ENCODE results near the gene SNX25.
A peak's percentile ranks its signal among the peaks of the same experiment; 100 is the strongest.
"Not testable (repeated sequence)": the region's sequence is repeated elsewhere in the genome, so short reads cannot be mapped to it uniquely, and the experiment has no call there.

SNX25 gene

GRCh38 chr4:185205073-185205472, 4.3 kb upstream of the SNX25 start:
- DNase-seq; H3K27ac ChIP-seq (ENCODE audit: insufficient read depth in 1 of 2, low read depth in 1 of 2, low read length in 2 of 2, poor library complexity in 1 of 2, severe bottlenecking in 2 of 2); H3K36me3 ChIP-seq (ENCODE audit: control insufficient read depth in 4 of 4, insufficient read depth in 4 of 4, low read length in 3 of 4); H3K9me3 ChIP-seq (ENCODE audit: control extremely low read depth in 1 of 5, control insufficient read depth in 4 of 5, insufficient read depth in 2 of 5, low read depth in 1 of 5, low read length in 4 of 5); CTCF ChIA-PET; POLR2A ChIA-PET: not testable (repeated sequence)
- H3K27me3 ChIP-seq (replicated peaks in 2 of 5; ENCODE audit: control insufficient read depth in 4 of 5, insufficient read depth in 5 of 5, low read length in 4 of 5): peaks cover 0 to 11% (median 4%) of the 10 kb centered on the region in 5 experiments
- peaks cover 8 to 41% (median 34%) of the 10 kb centered on the region in 4 experiments for H3K4me1 ChIP-seq (ENCODE audit: control extremely low read depth in 1 of 4, control insufficient read depth in 4 of 4, insufficient read depth in 4 of 4, low read length in 3 of 4)
- peak overlapping the region in 1 of 7 experiments; percentile 82 for H3K4me3 ChIP-seq (ENCODE audit: control insufficient read depth in 1 of 7, extremely low read depth in 1 of 7, insufficient read depth in 4 of 7, low read depth in 2 of 7, low read length in 6 of 7)
- 99% methylated on average over 10 of the region's 13 CpGs for WGBS (ENCODE audit: insufficient coverage)

DNA sequence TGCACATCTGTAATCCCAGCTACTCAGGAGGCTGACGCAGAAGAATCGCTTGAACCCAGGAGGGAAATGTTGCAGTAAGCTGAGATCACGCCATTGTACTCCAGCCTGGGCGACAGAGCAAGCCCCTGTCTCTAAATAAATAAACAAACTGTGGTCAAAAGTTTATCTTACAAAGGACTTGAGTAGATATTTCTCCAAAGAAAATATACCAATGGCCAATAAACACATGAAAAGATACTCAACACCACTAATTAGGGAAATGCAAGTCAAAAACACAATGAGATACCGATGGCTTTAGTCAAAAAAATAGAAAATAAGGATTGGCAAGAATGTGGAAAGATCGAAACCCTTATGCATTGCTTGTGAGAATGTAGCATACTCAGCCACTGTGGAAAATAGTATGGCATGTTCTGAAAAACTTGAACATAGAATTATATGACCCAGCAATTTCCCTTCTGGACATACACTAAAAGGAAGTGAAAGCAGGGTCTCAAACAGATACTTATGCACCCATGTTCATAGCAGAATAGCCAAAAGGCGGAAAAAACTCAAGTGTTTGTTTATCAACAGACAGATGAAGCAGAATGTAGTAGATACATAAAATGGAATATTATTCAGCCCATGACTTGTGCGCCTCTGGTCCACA, 3.6 kb upstream of the SNX25 start:
- Histone ChIP-seq H3K4me1 (ENCODE audit: control extremely low read depth in 1 of 4, control insufficient read depth in 4 of 4, insufficient read depth in 4 of 4, low read length in 3 of 4) (peaks cover 8 to 49% (median 41%) of the 10 kb centered on the region in 4 experiments), H3K27me3 (replicated peaks in 2 of 5; ENCODE audit: control insufficient read depth in 4 of 5, insufficient read depth in 5 of 5, low read length in 4 of 5) (peaks cover 0 to 17% (median 8%) of the 10 kb centered on the region in 5 experiments), H3K9me3 (ENCODE audit: control extremely low read depth in 1 of 5, control insufficient read depth in 4 of 5, insufficient read depth in 2 of 5, low read depth in 1 of 5, low read length in 4 of 5) (no peaks in the 10 kb centered on the region), H3K4me3 (ENCODE audit: control insufficient read depth in 1 of 7, extremely low read depth in 1 of 7, insufficient read depth in 4 of 7, low read depth in 2 of 7, low read length in 6 of 7) (no peak overlapping the region), H3K27ac (ENCODE audit: insufficient read depth in 1 of 2, low read depth in 1 of 2, low read length in 2 of 2, poor library complexity in 1 of 2, severe bottlenecking in 2 of 2) (no peak overlapping the region), H3K36me3 (ENCODE audit: control insufficient read depth in 4 of 4, insufficient read depth in 4 of 4, low read length in 3 of 4) (no peaks in the 10 kb centered on the region)
- CTCF ChIA-PET: no interaction called here
- POLR2A ChIA-PET: no interaction called here
- WGBS (ENCODE audit: insufficient coverage): 98% methylated on average over 7 of the region's 8 CpGs
- DNase-seq: no peak

GRCh38 chr4:185207466-185207865, 1.9 kb upstream of the SNX25 start:
- Histone ChIP-seq H3K4me3 (ENCODE audit: control insufficient read depth in 1 of 7, extremely low read depth in 1 of 7, insufficient read depth in 4 of 7, low read depth in 2 of 7, low read length in 6 of 7) (no peak overlapping the region), H3K27ac (ENCODE audit: insufficient read depth in 1 of 2, low read depth in 1 of 2, low read length in 2 of 2, poor library complexity in 1 of 2, severe bottlenecking in 2 of 2) (no peak overlapping the region), H3K36me3 (ENCODE audit: control insufficient read depth in 4 of 4, insufficient read depth in 4 of 4, low read length in 3 of 4) (no peaks in the 10 kb centered on the region), H3K4me1 (ENCODE audit: control extremely low read depth in 1 of 4, control insufficient read depth in 4 of 4, insufficient read depth in 4 of 4, low read length in 3 of 4) (peaks cover 8 to 42% (median 36%) of the 10 kb centered on the region in 4 experiments), H3K9me3 (ENCODE audit: control extremely low read depth in 1 of 5, control insufficient read depth in 4 of 5, insufficient read depth in 2 of 5, low read depth in 1 of 5, low read length in 4 of 5) (no peaks in the 10 kb centered on the region), H3K27me3 (replicated peaks in 2 of 5; ENCODE audit: control insufficient read depth in 4 of 5, insufficient read depth in 5 of 5, low read length in 4 of 5) (peaks cover 0 to 33% (median 18%) of the 10 kb centered on the region in 5 experiments)
- 100% methylated on average over 4 of the region's 5 CpGs for WGBS (ENCODE audit: insufficient coverage)
- DNase-seq: no peak
- CTCF ChIA-PET: no interaction called here
- POLR2A ChIA-PET: no interaction called here

DNA sequence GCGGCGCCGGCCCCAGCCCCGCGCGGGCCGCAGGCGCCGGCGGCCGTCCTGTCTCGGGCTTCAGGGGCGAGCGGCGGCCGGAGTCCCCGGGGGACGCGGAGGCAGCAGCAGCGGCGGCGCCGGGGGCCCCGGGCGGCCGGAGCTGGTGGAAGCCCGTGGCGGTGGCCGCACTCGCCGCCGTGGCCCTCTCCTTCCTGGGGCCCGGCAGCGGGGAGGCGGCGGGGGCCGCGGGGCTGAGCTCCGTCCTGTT, 379 bp downstream of the SNX25 start:
- Histone ChIP-seq H3K4me3 (ENCODE audit: control insufficient read depth in 1 of 7, extremely low read depth in 1 of 7, insufficient read depth in 4 of 7, low read depth in 2 of 7, low read length in 6 of 7) (peak overlapping the region; percentile 41 to 81 (median 69)), H3K27me3 (replicated peaks in 2 of 5; ENCODE audit: control insufficient read depth in 4 of 5, insufficient read depth in 5 of 5, low read length in 4 of 5) (peaks cover 0 to 43% (median 21%) of the 10 kb centered on the region in 5 experiments), H3K4me1 (ENCODE audit: control extremely low read depth in 1 of 4, control insufficient read depth in 4 of 4, insufficient read depth in 4 of 4, low read length in 3 of 4) (peaks cover 2 to 27% (median 21%) of the 10 kb centered on the region in 4 experiments)
- 0% methylated on average over 33 of the region's 39 CpGs for WGBS (ENCODE audit: insufficient coverage)
- not testable (repeated sequence) for DNase-seq; H3K27ac ChIP-seq (ENCODE audit: insufficient read depth in 1 of 2, low read depth in 1 of 2, low read length in 2 of 2, poor library complexity in 1 of 2, severe bottlenecking in 2 of 2); H3K36me3 ChIP-seq (ENCODE audit: control insufficient read depth in 4 of 4, insufficient read depth in 4 of 4, low read length in 3 of 4); H3K9me3 ChIP-seq (ENCODE audit: control extremely low read depth in 1 of 5, control insufficient read depth in 4 of 5, insufficient read depth in 2 of 5, low read depth in 1 of 5, low read length in 4 of 5)
- ChIA-PET CTCF (interaction anchor here (1.2 kb wide), 1 partner anchor 28 kb away, joined by 3 read pairs; no protein-coding TSS in a partner anchor), POLR2A (interaction anchor here (1.0 kb wide), 1 partner anchor 10 kb away, joined by 3 read pairs; no protein-coding TSS in a partner anchor)

DNA sequence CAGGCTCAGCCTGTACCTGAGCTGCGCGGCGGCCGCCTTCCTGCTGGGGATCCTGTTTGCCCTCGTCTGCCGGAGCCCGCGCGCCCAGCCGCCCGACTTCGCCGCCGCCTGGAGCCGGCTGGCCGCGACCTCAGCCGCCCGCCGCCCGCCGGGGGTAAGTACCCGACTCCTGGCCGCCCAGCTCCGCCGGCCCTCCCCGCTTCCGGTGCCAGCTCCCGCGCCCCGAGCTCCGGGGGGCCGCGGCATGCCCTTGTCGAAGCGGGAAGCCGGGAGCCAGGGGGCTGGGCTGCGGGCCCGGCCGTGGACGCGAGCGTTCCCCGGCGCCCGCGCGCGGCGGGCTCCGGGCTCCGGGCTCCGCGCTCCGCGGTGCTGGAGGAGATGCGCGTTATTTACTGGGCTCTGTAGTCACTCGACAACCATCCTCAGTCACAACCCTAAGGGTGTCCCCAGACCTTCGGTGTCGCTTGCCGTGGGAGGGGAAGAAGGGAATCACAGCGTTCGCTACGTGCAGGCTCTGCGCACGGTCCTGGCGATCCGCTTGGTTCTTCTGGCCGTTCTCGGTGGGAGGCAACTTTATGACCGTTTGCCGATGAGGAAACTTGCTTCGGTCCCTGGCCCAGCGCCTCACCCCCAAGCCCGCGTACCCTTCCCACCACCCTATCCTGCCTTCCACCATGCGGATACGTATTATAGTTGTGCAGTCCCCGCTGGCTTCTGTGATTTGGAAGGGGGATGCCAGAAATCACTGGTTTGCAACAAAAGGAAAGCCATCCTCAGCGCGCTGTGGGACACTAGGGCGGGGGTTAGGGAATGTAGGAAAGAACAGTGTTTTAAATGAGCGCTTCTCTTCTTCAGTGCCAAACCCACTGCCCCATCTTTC, 944 bp downstream of the SNX25 start:
- WGBS (ENCODE audit: insufficient coverage): under 1% methylated on average over 69 of the region's 84 CpGs
- Histone ChIP-seq H3K27ac (ENCODE audit: insufficient read depth in 1 of 2, low read depth in 1 of 2, low read length in 2 of 2, poor library complexity in 1 of 2, severe bottlenecking in 2 of 2) (no peak overlapping the region), H3K27me3 (replicated peaks in 2 of 5; ENCODE audit: control insufficient read depth in 4 of 5, insufficient read depth in 5 of 5, low read length in 4 of 5) (peaks cover 0 to 43% (median 21%) of the 10 kb centered on the region in 5 experiments), H3K9me3 (ENCODE audit: control extremely low read depth in 1 of 5, control insufficient read depth in 4 of 5, insufficient read depth in 2 of 5, low read depth in 1 of 5, low read length in 4 of 5) (no peaks in the 10 kb centered on the region), H3K4me1 (ENCODE audit: control extremely low read depth in 1 of 4, control insufficient read depth in 4 of 4, insufficient read depth in 4 of 4, low read length in 3 of 4) (peaks cover 0 to 21% (median 19%) of the 10 kb centered on the region in 4 experiments), H3K4me3 (ENCODE audit: control insufficient read depth in 1 of 7, extremely low read depth in 1 of 7, insufficient read depth in 4 of 7, low read depth in 2 of 7, low read length in 6 of 7) (peak overlapping the region; percentile 34 to 81 (median 69)), H3K36me3 (ENCODE audit: control insufficient read depth in 4 of 4, insufficient read depth in 4 of 4, low read length in 3 of 4) (no peaks in the 10 kb centered on the region)
- peak in 2 of 3 donors; percentile 51 to 53 for DNase-seq
- POLR2A ChIA-PET: interaction anchor here (1.0 kb wide), 1 partner anchor 9 kb away, joined by 3 read pairs; no protein-coding TSS in a partner anchor
- CTCF ChIA-PET: interaction anchor here (0.8 to 1.2 kb wide), 2 partner anchors 11 to 27 kb away, joined by 3 read pairs; no protein-coding TSS in a partner anchor

DNA sequence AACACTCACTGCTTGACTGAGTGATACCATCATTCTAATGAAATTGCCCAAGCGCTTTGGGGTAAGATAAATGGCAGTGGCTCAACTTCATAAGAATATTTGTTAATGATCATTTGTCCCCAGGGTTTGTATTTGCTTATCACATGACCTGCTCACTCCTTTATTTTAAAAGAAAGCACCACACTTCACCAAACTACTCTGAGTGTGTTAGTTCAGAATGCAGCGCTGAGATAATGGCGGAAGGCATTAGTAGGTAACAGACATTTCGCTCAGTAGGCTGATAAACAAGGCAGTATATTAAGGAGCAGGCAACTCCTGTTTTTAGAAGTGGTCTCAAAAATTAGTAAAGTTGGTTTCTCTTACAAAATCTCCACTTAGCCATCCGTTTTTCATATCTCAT, 1.6 kb downstream of the SNX25 start:
- ChIA-PET CTCF (interaction anchor here (0.8 kb wide), 1 partner anchor 10 kb away, joined by 3 read pairs; no protein-coding TSS in a partner anchor), POLR2A (no interaction called here)
- no peak overlapping the region for H3K27ac ChIP-seq (ENCODE audit: insufficient read depth in 1 of 2, low read depth in 1 of 2, low read length in 2 of 2, poor library complexity in 1 of 2, severe bottlenecking in 2 of 2)
- DNase-seq: peak in 1 of 3 donors; percentile 12
- WGBS (ENCODE audit: insufficient coverage): 93% methylated on average over 4 of the region's 5 CpGs
- peak overlapping the region in 4 of 7 experiments; percentile 68 to 81 (median 76) for H3K4me3 ChIP-seq (ENCODE audit: control insufficient read depth in 1 of 7, extremely low read depth in 1 of 7, insufficient read depth in 4 of 7, low read depth in 2 of 7, low read length in 6 of 7)
- H3K4me1 ChIP-seq (ENCODE audit: control extremely low read depth in 1 of 4, control insufficient read depth in 4 of 4, insufficient read depth in 4 of 4, low read length in 3 of 4): peaks cover 0 to 21% (median 19%) of the 10 kb centered on the region in 4 experiments
- peaks cover 0 to 43% (median 21%) of the 10 kb centered on the region in 5 experiments for H3K27me3 ChIP-seq (replicated peaks in 2 of 5; ENCODE audit: control insufficient read depth in 4 of 5, insufficient read depth in 5 of 5, low read length in 4 of 5)
- H3K36me3 ChIP-seq (ENCODE audit: control insufficient read depth in 4 of 4, insufficient read depth in 4 of 4, low read length in 3 of 4): no peaks in the 10 kb centered on the region
- no peaks in the 10 kb centered on the region for H3K9me3 ChIP-seq (ENCODE audit: control extremely low read depth in 1 of 5, control insufficient read depth in 4 of 5, insufficient read depth in 2 of 5, low read depth in 1 of 5, low read length in 4 of 5)
